HG02840 (cell line): ENCODE results near the gene PKD1L1.
"Not testable (repeated sequence)": the region's sequence is repeated elsewhere in the genome, so short reads cannot be mapped to it uniquely, and the experiment has no call there.

Source experiments
- ATAC-seq: cut with Tn5 transposase; IDR thresholded peaks from one replicate; pipeline ENCODE4 v1.9.1; 2021; ENCODE audit warnings: mild to moderate bottlenecking, moderate library complexity, moderate number of reproducible peaks; ENCODE audit not compliant: unreplicated experiment, low FRiP score

Gene PKD1L1

DNA sequence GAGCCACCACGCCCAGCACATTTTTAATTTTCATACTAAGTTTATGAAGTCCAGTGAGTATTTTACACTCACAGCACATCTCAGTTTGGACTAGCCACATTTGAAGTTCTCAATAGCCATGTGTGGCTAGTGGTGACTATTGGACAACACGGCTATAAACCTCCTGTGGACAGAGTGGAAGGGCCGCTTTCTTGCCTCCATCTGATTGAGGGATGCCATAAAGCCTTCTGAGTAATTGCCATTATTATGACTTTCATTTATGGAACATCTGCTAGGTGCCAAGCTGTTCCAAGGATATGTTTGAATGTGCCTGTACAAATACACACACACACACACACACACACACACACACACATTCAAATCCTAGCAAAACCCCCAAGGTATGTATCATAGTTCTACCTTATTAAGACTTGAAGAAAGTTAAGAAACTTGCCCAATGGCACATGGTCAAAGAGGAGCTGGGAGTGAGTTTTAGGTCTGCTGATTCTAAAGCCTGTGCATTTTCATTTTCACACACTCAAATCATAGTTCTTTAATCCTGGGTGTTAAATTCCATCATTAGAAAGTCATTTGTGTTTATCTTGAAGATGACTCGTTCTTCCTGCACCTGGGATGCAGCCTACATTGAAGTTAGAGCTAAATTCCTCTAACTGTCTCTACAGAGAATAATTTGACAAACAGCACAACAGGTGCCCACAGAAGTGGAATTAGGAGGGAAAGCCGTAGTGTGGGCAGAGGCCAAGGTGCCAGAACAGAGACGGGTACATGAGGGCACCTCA lies 143.3 kb downstream of the PKD1L1 start:
- no peak for ATAC-seq

DNA sequence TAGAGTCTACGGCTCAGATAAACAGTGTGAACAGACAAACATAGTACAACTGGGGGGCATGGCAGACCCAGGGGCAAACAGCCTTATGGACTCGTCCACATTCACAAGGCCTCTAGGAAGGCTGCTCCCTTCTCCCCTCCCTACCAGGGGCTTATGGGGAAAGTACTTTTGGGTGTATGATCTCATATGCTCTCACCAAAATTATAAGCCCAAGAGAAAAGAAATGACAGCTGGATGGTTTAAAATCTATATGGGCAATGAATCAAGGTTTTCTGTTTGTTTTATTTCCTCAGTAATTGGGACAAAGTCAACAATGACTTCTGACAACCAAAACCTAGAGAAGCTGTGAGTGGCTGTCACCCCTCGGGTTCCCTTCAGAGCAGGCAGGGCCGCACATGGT lies 144.4 kb downstream of the PKD1L1 start:
- ATAC-seq = no peak

DNA sequence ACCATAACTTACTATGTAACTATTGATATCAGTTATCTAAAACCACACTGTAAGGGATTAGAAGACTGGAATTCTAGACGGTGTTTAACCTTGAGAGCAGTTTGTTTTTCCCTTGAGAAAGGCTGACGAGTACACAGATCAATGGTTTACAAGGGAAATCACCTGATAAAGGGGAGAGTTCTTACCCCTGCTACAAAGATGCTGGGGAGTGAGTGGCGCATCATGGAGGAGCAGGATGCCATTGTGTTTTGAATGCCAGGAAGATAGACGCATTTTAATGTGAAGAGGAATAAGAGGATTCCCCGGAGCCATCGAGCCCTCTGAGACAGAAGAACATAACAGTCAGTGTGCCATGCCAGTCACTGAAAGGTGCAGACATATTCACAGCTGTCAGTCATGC lies 145.2 kb downstream of the PKD1L1 start:
- no peak for ATAC-seq

DNA sequence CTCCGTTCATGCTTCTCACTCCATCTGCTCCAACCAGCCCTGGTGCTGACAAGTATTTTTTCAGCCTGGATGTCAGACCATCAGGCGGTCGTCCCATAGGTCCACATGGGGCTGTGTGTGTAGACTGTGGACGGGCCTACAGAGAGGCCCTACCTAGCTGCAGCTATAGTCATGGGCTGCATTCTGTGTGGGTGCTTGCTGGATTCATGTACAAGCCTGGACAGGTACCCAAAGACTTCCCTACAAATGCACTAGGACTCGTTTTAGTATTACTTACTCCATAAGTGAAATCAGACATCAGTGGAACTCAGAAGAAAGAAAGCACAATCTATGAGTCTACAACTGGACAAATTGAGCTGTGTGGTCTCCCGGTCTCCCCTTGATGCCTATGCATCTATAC lies 146.8 kb downstream of the PKD1L1 start:
- no peak for ATAC-seq

DNA sequence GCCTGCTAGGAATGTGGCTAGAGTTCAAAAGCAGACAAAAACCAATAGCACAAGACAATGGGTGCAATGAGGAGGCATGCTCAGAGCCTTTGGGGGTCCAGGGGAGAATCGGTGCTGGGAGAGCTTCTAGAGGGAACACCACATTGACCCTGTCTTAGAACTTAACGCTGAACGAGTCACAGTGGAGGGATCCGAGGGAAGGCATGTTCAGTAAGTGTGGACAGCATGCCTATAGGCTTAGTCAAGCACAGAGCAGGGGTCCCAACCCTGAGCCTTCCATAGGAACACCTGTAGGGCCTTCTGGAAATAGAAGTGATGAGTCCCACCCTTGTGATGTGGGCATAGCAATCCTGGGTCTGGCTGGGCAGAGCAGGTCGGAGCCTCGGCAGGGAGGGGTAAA lies 148.7 kb downstream of the PKD1L1 start:
- no peak for ATAC-seq

DNA sequence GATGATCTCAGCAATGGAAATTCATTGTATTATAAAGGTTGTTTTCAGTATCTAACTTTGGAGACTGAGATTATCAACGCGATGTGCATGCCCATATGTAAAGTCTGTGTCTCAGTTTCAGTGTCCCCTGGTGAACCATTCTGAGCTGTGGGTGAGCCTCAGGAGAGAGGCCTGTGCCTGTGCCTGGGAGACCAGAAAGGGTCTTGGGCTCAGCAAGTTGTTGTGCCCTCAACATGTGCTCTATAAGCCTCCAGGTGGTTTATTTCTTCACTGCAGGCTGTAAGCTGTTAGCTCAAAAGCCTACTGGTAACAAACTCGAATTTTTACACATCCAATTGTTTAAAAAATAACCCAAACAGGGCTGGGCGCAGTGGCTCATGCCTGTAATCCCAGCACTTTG lies 151.9 kb downstream of the PKD1L1 start:
- ATAC-seq = no peak

DNA sequence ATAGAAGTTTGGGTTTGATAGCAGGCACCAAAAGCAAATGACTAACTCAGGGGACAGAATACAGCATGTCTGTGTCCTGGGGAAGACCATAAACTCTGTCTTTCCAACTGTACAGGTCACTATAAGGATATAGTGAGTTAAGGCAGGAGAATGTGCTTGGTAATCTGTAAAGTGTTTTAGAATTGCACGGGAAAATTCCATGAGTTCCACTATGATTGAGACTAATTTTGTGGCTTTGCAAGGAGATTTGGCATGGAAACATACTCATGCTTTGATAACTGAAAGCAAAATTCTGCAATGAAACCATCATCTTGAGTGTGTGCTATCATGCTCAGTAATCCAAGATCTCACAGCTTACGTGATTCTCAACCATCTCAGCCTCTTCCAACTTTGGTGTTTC lies 152.6 kb downstream of the PKD1L1 start:
- ATAC-seq = no peak

DNA sequence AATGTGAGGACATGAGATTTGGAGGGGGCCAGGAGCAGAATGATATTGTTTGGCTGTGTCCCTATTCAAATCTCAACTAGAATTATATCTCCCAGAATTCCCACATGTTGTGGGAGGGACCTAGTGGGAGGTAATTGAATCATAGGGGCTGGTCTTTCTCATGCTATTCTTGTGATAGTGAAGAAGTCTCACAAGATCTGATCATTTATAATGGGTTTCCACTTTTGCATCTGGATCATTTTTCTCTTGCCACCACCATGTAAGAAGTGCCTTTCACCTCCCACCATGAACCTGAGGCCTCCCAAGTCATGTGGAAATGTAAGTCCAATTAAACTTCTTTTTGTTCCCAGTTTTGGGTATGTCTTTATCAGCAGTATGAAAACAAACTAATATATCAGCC lies 153.1 kb downstream of the PKD1L1 start:
- not testable (repeated sequence) for ATAC-seq

DNA sequence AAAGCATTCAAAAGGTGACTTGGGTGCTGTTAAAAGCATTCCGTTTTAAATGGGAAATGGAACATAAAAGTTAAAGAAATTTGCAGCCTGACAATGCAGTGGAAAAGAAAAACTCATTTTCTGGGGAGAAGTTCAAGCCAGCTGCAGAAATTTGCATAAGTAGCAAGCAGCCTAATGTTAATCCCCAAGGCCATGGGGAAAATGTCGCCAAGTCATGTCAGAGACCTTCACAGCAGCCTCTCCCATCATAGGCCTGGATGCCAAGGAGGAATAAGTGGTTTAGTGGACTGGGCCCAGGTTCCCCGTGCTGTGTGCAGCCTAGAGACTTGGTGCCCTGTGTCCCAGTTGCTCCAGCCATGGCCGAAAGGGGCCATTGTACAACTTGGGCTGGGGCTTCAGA lies 154.2 kb downstream of the PKD1L1 start:
- ATAC-seq = no peak

DNA sequence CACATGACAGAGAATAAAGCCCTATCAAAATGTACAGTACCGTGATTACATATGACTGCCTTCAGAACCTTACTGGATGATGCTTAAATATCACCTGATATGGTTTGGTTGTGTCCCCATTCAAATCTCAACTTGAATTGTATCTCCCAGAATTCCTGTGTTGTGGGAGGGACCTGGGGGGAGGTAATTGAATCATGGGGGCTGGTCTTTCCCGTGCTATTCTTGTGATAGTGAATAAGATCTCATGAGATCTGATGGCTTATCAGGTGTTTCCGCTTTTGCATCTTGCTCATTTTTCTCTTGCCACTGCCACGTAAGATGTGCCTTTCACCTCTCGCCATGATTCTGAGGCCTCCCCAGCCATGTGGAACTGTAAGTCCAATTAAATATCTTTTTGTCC lies 155.1 kb downstream of the PKD1L1 start:
- ATAC-seq = not testable (repeated sequence)

DNA sequence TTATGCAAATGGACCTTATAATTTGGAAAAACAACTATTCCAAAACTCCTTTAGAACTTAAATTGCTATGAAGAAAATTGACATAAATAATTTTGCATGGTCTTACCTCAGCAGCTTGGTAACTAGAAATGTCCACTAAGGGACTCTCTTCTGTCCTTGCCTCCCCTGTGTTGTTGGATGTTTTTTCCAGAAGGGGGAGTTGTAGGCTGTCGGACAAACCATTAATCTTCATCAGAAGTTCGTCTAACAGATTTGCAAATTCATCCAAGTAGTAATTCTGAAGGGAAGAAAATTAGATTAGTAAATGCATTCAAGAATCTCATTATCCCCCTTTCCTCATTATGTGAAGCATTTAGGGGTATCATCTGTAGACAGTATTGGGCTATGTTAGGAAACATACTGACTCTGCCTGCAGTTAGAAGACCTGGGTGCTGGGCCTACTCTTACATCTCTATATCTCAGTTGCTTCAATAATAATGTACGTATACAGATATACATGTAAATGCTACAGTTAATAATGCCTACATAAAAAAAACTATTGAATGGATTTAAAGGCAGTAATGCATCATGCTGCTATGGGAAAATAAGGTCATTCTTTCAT lies 155.6 kb downstream of the PKD1L1 start:
- ATAC-seq = no peak

DNA sequence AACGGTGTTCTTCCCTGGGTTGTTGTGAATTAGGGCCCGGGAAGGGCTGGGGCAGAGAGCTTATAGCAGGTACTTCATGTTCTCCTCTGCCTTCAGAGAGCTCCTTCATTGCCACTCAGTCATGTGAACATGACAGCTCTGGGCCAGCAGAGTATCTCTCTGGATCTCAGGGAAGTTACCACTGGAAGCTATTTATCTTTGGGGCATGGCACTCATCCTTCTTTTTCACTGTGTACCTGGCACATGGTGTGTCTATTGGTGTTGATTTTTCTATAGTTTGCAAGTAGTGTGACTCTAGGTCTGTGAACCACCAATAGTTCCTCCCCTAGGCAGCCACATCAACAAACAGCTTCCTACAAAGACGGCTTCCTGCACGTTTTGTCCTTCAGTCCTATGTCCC lies 156.6 kb downstream of the PKD1L1 start:
- ATAC-seq = no peak

DNA sequence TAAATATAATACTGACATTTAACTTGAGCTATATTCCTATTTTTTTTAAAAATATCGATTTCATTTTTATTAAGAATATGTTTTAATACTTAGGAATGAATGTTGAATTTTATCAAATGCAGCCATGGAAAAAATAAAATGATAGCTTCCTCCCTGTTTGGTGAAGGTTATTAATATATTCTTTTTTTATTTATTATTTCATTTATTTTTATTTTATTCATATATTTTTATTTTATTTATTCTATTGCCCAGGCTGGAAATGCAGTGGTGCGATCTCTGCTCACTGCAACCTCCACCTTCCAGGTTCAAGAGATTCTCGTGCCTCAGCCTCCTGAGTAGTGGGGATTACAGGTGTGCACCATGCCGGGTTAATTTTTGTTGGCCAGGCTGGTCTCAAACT lies 160.2 kb downstream of the PKD1L1 start:
- ATAC-seq = no peak

DNA sequence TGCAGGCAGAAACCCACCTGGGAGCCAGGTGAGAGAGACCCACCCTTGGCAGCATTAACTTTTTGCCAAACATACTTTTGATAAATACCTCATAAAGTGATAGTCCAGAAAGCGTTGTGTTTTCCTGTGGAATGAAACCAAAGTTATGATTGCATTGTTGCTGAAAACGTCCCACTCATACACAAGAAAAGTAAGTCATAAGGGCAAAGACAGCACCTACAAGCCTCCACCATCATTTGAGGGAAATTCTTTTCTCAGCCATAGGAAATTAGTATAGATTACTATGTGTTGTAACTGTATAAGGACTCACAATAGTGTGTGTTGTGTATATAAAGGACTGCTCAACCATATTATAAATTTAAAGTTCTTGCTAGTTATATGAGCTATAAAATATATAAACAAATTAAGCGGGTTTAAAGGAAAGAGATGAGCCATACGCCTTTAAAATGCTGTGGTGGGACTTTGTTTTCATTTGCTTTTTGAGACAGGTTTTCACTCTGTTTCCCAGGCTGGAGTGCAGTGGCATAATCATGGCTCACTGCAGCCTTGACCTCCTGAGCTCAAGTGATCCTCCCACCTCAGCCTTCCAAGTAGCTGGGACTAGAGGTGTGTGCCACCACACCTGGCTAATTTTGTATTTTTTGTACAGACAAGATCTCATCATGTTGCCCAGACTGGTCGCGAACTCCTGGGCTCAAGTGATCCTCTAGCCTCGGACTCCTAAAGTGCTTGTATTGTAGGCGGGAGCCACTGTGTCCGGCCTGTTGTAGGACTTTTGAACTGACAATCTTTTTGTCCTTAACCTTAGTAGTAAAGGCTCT lies 160.8 kb downstream of the PKD1L1 start:
- no peak for ATAC-seq

DNA sequence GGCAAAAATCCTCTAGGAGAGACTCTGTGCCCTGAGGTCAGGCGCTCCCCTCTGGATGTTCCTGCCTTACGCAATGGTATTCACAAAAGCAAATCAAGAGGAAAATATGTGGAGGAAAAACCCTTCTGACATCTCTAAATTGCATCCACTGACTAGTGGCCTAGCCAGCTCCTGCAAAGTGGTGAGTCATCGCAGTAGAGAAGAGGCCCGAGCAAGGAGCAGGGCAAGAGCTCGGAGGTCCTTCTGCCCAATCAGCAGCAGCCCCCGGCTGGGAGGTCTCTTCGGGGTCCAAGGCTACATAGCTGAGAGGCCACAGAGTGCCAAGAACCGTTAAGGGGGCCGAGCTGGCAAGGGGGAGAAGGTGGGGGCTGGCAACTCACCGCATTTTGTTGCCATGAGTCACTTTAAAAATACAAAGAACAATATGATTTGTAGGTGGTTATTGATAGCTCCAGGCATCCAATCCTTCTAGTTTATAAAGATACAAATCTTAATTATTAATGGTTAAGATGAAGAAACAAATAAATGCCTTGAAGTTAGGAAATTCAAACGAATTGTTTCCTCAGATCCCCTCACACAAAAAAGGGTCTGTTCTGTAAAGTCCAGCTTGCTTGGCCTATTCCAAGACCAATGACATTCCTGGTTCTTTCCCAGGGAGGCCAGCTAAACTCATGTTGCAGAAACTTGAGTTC lies 161.6 kb downstream of the PKD1L1 start:
- no peak for ATAC-seq

DNA sequence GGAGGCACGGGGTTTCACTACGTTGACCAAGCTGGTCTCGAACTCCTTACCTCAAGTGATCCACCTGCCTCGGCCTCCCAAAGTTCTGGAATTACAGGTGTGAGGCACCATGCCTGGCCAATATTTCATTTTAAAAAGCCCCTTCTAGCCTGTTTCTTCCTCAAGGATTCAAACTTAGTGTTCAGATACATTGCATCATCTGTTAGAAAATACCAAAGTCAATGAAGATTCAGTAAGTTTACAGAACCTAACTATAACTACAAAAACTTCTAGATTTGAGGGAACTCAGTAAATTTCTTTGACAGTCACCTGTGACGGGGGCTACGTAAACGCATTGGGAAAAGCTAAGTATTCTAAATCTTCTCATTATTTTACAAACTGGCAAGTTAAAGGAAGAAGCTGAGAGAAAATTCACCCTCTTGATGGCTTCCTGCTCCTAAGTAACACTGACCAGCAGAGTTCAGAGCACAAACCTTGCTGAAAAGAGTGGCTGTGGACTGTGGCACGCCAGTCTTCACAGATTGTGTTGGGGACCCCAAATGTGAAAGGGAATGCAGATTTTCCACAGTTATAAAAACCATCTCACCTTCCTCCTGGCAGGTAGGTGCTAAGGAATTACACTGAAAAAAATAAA lies 162.2 kb downstream of the PKD1L1 start:
- ATAC-seq = no peak

DNA sequence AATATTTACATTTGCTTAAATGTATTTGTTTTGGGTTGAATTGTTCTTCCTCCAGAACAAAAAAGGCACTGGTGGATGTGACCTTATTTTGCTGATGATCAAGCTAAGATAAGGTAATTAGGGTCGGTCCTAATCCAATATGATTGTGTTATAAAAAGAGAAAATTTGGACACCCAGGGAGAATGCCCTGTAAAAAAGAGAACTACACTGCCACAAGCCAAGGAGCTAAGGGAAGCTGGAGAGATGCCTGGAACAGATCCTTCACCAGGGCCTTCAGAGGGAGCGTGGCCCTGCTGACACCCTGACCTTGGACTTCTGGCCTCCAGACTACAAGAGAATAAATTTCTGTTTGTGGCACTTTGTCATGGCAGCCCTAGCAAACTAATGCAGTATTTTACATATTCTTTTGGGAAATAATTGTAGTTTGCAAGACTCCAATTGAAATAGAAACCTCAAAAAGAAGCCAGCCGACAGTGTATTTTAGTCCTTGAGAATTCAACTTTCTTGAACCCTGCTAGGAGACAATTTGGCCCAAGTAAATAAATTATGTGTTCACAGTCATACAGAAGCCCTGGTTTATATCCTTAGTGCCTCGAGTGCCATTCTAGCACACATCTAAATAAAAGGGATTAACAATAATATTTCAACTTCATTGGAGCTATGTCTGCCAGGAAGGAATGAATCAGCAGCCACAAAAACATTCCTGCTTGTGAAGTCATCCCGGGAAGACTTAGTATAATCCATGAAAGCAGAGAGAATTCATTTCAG lies 164.6 kb downstream of the PKD1L1 start:
- ATAC-seq = no peak

DNA sequence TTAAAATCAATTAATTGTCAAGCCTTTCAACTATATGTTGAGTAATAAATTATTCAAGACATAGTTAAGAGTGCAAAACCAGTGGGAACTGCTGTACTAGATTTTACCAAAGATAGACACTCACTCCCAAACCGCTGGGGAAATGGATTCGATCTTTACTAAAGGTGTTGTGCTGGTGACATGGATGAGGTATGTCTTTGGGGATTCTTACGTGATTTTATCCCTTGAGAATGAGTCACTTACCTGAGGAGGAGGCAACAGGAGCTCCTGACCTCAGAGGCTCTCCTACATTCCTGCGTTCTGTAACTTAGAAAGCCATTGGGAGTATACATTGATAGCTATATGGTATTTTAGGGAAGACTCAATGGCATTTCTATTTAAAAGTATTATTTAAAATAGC lies 165.5 kb downstream of the PKD1L1 start:
- ATAC-seq = no peak

DNA sequence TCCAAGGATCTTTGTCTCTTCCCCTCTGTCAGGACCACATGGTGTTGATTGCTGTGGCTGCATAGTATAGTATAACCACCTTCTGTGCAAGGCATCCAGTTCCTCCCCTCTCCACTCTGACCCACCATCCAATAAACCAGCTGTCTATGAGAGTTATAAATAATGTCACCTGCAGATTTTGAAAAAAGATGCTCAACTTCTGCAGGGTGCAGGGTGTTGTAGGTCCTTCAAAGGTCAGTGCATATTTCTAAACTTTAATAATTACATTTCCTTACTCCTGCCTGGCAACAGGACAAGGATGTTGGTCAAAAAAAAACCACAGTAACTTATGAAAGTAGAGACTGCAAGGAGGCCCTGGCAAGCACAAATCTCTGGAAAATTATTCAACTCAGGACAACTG lies 166.2 kb downstream of the PKD1L1 start:
- ATAC-seq = no peak

DNA sequence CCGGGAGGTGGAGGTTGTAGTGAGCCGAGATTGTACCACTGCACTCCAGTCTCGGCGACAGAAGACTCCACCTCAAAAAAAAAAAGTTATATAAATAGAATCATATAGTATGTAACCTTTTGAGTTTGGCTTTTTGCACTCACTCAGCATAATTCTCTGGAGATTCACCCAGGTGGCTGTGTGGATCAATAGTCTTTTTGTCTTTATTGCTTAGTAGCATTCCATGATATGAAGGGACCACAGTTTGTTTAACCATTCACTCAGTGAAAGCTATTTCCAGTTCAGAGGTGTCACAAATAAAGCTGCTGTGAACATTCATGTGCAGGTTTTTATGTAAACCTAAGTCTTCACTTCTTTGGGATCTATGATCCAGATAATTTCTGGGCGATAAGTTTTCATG lies 167.7 kb downstream of the PKD1L1 start:
- ATAC-seq = no peak
